H1 (cell line): ENCODE results near the gene ASTL. TPM values are rescaled to one million over a fixed set of nuclear protein-coding genes. Genes with fewer than 3 reads are reported as not detected.

Experiments used
- CHD1 ChIP-seq: IDR thresholded peaks from 2 replicates; pipeline ENCODE4 v1.6.1; 2012; ENCODE audit warnings: low read depth, low read length, improper control_type of control experiment
- CREB1 ChIP-seq: IDR thresholded peaks from 2 replicates; pipeline ENCODE4 v1.6.1; 2012; ENCODE audit warnings: inconsistent platforms
- RBBP5 ChIP-seq: IDR thresholded peaks from 2 replicates; pipeline ENCODE4 v1.7.1; 2012; ENCODE audit warnings: low read depth, mild to moderate bottlenecking, inconsistent platforms, low read length, moderate library complexity, borderline replicate concordance
- RFX5 ChIP-seq: IDR thresholded peaks from 2 replicates; pipeline ENCODE4 v1.6.1; 2011; ENCODE audit warnings: low read depth, low read length, improper control_type of control experiment, borderline replicate concordance
- SIRT6 ChIP-seq: IDR thresholded peaks from one replicate; pipeline ENCODE4 v1.7.1; 2012; ENCODE audit warnings: low read length, inconsistent platforms
- SIX5 ChIP-seq: IDR thresholded peaks from 2 replicates; pipeline ENCODE4 v1.6.1; 2011; ENCODE audit warnings: mild to moderate bottlenecking, low read depth, low read length
- SRF ChIP-seq: IDR thresholded peaks from 2 replicates; pipeline ENCODE4 v1.6.1; 2011; ENCODE audit warnings: mild to moderate bottlenecking, low read depth, low read length, moderate library complexity
- polyA plus RNA-seq, 7 experiments: library from polyadenylated mRNA; depleted of rRNA in 3 of 7; stranded (reverse) in 5 of 7; unstranded in 2 of 7; fragments of >200 nt in 5 of 7; fragments of 200-250 nt in 2 of 7; gene quantifications; 1 replicate in 5 of 7; 2 replicates in 1 of 7; 4 replicates in 1 of 7; pipeline versions ENCODE4 v1.2.1 to v1.2.3, GENCODE V29; 2011 to 2013; ENCODE audit warnings: missing spikeins in 2 of 7, mixed read lengths in 2 of 7
- total RNA-seq: library from RNA; stranded (reverse); fragmentation: NEBNext Ultra II Directional; extraction: Animal tissue kit (Norgen Biotek cat#: 25700); gene quantifications from 2 replicates; pipeline ENCODE4 v1.2.1, GENCODE V29; 2021
- TF ChIP-seq, protein P1 (sequence below): IDR thresholded peaks from 2 replicates; pipeline ENCODE4 v1.6.1; 2012; ENCODE audit warnings: low read length, inconsistent platforms

The ASTL gene
- total and polyA plus RNA-seq, 2 of the 8 experiments (the other 6 are each of a cell fraction or from before 2014, with no cell fraction given) = 0.60 to 1.4 TPM

DNA sequence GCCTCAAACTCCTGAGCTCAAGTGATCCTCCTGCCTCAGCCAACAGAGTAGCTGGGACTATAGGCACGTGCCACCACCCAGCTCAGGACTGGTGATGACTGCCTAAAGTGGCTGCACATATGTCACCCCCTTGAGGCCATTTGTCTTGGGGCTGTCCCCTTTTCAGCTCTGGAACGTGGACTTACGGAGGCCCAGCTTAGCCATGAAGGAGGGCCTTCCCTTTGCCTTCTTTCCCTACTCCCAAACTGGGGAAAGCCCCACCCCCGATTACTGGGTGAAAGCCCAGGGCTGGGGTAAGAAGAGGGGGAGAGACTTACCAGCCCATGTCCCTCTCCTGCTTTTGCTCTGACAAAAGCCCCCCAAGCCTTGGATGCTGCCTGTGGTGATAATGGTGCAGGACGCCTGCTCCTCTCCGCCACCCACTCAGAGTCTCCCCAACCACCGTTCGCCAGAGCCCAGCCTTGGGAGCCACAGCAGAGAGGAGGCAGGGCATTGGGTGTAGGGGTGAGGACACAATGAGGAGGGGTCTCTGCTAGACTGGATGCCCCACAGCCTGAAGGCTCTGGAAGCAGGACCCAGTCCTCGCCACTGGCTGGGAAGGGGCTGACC lies 9.4 kb upstream of the ASTL start (continued):
- TF ChIP-seq, protein P1, sequence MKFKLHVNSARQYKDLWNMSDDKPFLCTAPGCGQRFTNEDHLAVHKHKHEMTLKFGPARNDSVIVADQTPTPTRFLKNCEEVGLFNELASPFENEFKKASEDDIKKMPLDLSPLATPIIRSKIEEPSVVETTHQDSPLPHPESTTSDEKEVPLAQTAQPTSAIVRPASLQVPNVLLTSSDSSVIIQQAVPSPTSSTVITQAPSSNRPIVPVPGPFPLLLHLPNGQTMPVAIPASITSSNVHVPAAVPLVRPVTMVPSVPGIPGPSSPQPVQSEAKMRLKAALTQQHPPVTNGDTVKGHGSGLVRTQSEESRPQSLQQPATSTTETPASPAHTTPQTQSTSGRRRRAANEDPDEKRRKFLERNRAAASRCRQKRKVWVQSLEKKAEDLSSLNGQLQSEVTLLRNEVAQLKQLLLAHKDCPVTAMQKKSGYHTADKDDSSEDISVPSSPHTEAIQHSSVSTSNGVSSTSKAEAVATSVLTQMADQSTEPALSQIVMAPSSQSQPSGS = no peak
- TF ChIP-seq SIX5 (no peak), CREB1 (no peak), CHD1 (no peak), SIRT6 (no peak), RBBP5 (no peak), RFX5 (no peak), SRF (no peak)
